Naive thymus-derived CD4-positive, alpha-beta T cell (primary cell): ENCODE data around the gene STIM2. TPM values are rescaled to one million over a fixed set of nuclear protein-coding genes. Genes with fewer than 3 reads are reported as not detected.
"Not testable (repeated sequence)": the region's sequence is repeated elsewhere in the genome, so short reads cannot be mapped to it uniquely, and the experiment has no call there.

ENCODE experiments used
- ATAC-seq: fragments of 150-1000 bp; cut with Tn5 transposase; 2 replicates; pipeline ENCODE4 v1.10.0; 2021; ENCODE audit warnings: mild to moderate bottlenecking, moderate library complexity
- CTCF ChIA-PET: fragments of 350-600 bp; sonication (Branson Sonifier 250); formaldehyde crosslinking; loops from one replicate; lab custom pipeline; 2021; ENCODE audit warnings: antibody characterized with exemption; lab: Charles Lee
- POLR2A ChIA-PET: fragments of 350-600 bp; sonication (Branson Sonifier 250); formaldehyde crosslinking; loops from one replicate; lab custom pipeline; 2021; ENCODE audit warnings: antibody characterized with exemption, inconsistent platforms; lab: Charles Lee
- DNase-seq, 9 donors: peaks; one replicate each; pipeline versions ENCODE4 v3.0.0 to v3.0.0-alpha.2; 2020 to 2022; ENCODE audit warnings: mixed read lengths in 1 of 9
- H3K27ac ChIP-seq: one replicate; pipeline ENCODE4 v1.7.0; 2013; ENCODE audit warnings: mild to moderate bottlenecking, low read depth, low read length, moderate library complexity
- H3K27me3 ChIP-seq, 2 donors: one replicate each; pipeline ENCODE4 v1.7.0; 2013; ENCODE audit warnings: low read length in 2 of 2, mild to moderate bottlenecking in 2 of 2, moderate library complexity in 2 of 2; ENCODE audit not compliant: control insufficient read depth in 2 of 2, insufficient read depth in 2 of 2
- H3K36me3 ChIP-seq, 3 experiments: 1 replicate in 2 of 3; 2 replicates in 1 of 3; pipeline ENCODE4 v1.7.0; 2013; ENCODE audit warnings: low read length in 3 of 3, mild to moderate bottlenecking in 3 of 3, moderate library complexity in 1 of 3; ENCODE audit not compliant: insufficient read depth in 3 of 3, control insufficient read depth in 2 of 3
- H3K4me1 ChIP-seq, 2 donors: one replicate each; pipeline ENCODE4 v1.7.0; 2013; ENCODE audit warnings: low read length in 2 of 2, mild to moderate bottlenecking in 2 of 2, moderate library complexity in 1 of 2; ENCODE audit not compliant: control insufficient read depth in 2 of 2, insufficient read depth in 2 of 2
- H3K4me3 ChIP-seq: 2 replicates; pipeline ENCODE4 v1.7.0; 2013; ENCODE audit warnings: mild to moderate bottlenecking, low read length
- H3K9me3 ChIP-seq, 3 experiments: 1 replicate in 2 of 3; 2 replicates in 1 of 3; pipeline ENCODE4 v1.7.0; 2013; ENCODE audit warnings: low read length in 3 of 3; ENCODE audit not compliant: control insufficient read depth in 2 of 3
- H3K27ac Mint-ChIP-seq, 9 donors: one replicate each; pipeline ENCODE4 v1.8.0; 2020 to 2022; ENCODE audit warnings: mixed read lengths in 9 of 9, mild to moderate bottlenecking in 8 of 9, moderate library complexity in 5 of 9, inconsistent platforms in 2 of 9
- H3K27me3 Mint-ChIP-seq, 5 donors: one replicate each; pipeline ENCODE4 v1.8.0; 2021 to 2022; ENCODE audit warnings: mixed read lengths in 5 of 5, mild to moderate bottlenecking in 1 of 5
- H3K36me3 Mint-ChIP-seq, 5 donors: one replicate each; pipeline ENCODE4 v1.8.0; 2020 to 2022; ENCODE audit warnings: mixed read lengths in 5 of 5, mild to moderate bottlenecking in 3 of 5, inconsistent platforms in 1 of 5
- H3K4me1 Mint-ChIP-seq, 7 donors: one replicate each; pipeline ENCODE4 v1.8.0; 2020 to 2022; ENCODE audit warnings: mixed read lengths in 7 of 7, mild to moderate bottlenecking in 3 of 7, inconsistent platforms in 1 of 7
- H3K4me3 Mint-ChIP-seq, 10 donors: one replicate each; pipeline ENCODE4 v1.8.0; 2020 to 2022; ENCODE audit warnings: mild to moderate bottlenecking in 10 of 10, mixed read lengths in 10 of 10, moderate library complexity in 6 of 10, inconsistent platforms in 2 of 10
- H3K9me3 Mint-ChIP-seq, 11 donors: one replicate each; pipeline ENCODE4 v1.8.0; 2020 to 2022; ENCODE audit warnings: mixed read lengths in 11 of 11, mild to moderate bottlenecking in 4 of 11, inconsistent platforms in 1 of 11, moderate library complexity in 1 of 11
- intact Hi-C, 2 donors: fragments of 100-400 bp; cut with micrococcal nuclease; formaldehyde crosslinking; loops; one replicate each; pipeline ENCODE4 v1.15.1; 2023
- polyA plus RNA-seq, 2 donors: library from polyadenylated mRNA; unstranded; fragments of 300-500 nt; fragmentation: Illumina TruSeq; gene quantifications; one replicate each; pipeline ENCODE4 v1.2.3, GENCODE V29; 2021
- total RNA-seq, 6 experiments: library from RNA in 5 of 6; stranded (reverse) in 5 of 6; gene quantifications; 1 replicate in 5 of 6; 2 replicates in 1 of 6; pipeline ENCODE4 v1.2.3 and lab custom pipeline; 2021 to 2026

STIM2 gene
- total and polyA plus RNA-seq, 7 experiments from 2014 or later = 24.6 to 103 (median 67.0) TPM

GRCh38 chr4:26891867-26892266 is 31.2 kb downstream of the STIM2 start:
- Histone ChIP-seq H3K4me1 (peaks cover 4 to 7% of the 10 kb centered on the region in 2 donors), H3K9me3 (no peaks in the 10 kb centered on the region), H3K27me3 (no peaks in the 10 kb centered on the region), H3K36me3 (peaks cover 0 to 4% (median 0%) of the 10 kb centered on the region in 3 experiments), H3K4me3 (no peak overlapping the region), H3K27ac (no peak overlapping the region)
- ATAC-seq (no peak), DNase-seq (no peak)
- Mint-ChIP-seq H3K4me1 (peaks cover 32 to 90% (median 86%) of the 10 kb centered on the region in 7 donors), H3K9me3 (peaks cover 0 to 8% (median 0%) of the 10 kb centered on the region in 11 donors), H3K27ac (peak overlapping the region in 6 of 9 donors; percentile 28 to 88 (median 50)), H3K4me3 (peak overlapping the region in 3 of 10 donors; percentile 7 to 37 (median 14)), H3K36me3 (peaks cover 4 to 67% (median 26%) of the 10 kb centered on the region in 5 donors), H3K27me3 (no peaks in the 10 kb centered on the region)
- ChIA-PET CTCF (no interaction called here), POLR2A (interaction anchor here (1.4 kb wide), 1 partner anchor 9 kb away, joined by 3 read pairs; no protein-coding TSS in a partner anchor)
- intact Hi-C loops = no loop called here

GRCh38 chr4:26892480-26893150 is 32.0 kb downstream of the STIM2 start:
- no peaks in the 10 kb centered on the region for H3K9me3 ChIP-seq
- CTCF ChIA-PET = no interaction called here
- H3K36me3 Mint-ChIP-seq = peaks cover 4 to 72% (median 26%) of the 10 kb centered on the region in 5 donors
- peak overlapping the region in 6 of 9 donors; percentile 3 to 88 (median 31) for H3K27ac Mint-ChIP-seq
- H3K9me3 Mint-ChIP-seq = peaks cover 0 to 8% (median 0%) of the 10 kb centered on the region in 11 donors
- H3K4me3 ChIP-seq = no peak overlapping the region
- H3K27me3 Mint-ChIP-seq = no peaks in the 10 kb centered on the region
- H3K4me1 Mint-ChIP-seq = peaks cover 30 to 88% (median 84%) of the 10 kb centered on the region in 7 donors
- H3K27me3 ChIP-seq = no peaks in the 10 kb centered on the region
- ATAC-seq (peak; percentile 18), DNase-seq (no peak)
- H3K36me3 ChIP-seq = peaks cover 0 to 4% (median 0%) of the 10 kb centered on the region in 3 experiments
- peak overlapping the region in 1 of 10 donors; percentile 37 for H3K4me3 Mint-ChIP-seq
- intact Hi-C loops = no loop called here
- H3K4me1 ChIP-seq = peaks cover 4 to 6% of the 10 kb centered on the region in 2 donors
- no peak overlapping the region for H3K27ac ChIP-seq
- POLR2A ChIA-PET = interaction anchor here (1.4 kb wide), 1 partner anchor 8 kb away, joined by 3 read pairs; no protein-coding TSS in a partner anchor

GRCh38 chr4:26893491-26893890 is 32.9 kb downstream of the STIM2 start:
- peaks cover 4 to 8% of the 10 kb centered on the region in 2 donors for H3K4me1 ChIP-seq
- peaks cover 4 to 72% (median 26%) of the 10 kb centered on the region in 5 donors for H3K36me3 Mint-ChIP-seq
- peak overlapping the region in 1 of 10 donors; percentile 37 for H3K4me3 Mint-ChIP-seq
- no peak for DNase-seq
- H3K27ac ChIP-seq = no peak overlapping the region
- peaks cover 0 to 4% (median 0%) of the 10 kb centered on the region in 3 experiments for H3K36me3 ChIP-seq
- no peaks in the 10 kb centered on the region for H3K27me3 ChIP-seq
- POLR2A ChIA-PET = interaction anchor here (0.6 to 1.6 kb wide), 2 partner anchors 13 to 29 kb away, joined by 5 to 6 read pairs; no protein-coding TSS in a partner anchor
- no peak overlapping the region for H3K4me3 ChIP-seq
- H3K9me3 Mint-ChIP-seq = peaks cover 0 to 8% (median 0%) of the 10 kb centered on the region in 11 donors
- no peaks in the 10 kb centered on the region for H3K27me3 Mint-ChIP-seq
- H3K9me3 ChIP-seq = no peaks in the 10 kb centered on the region
- peaks cover 33 to 87% (median 83%) of the 10 kb centered on the region in 7 donors for H3K4me1 Mint-ChIP-seq
- CTCF ChIA-PET = no interaction called here
- intact Hi-C loops = no loop called here
- peak overlapping the region in 4 of 9 donors; percentile 9 to 88 (median 24) for H3K27ac Mint-ChIP-seq
- ATAC-seq = no peak

- DNase-seq, ATAC-seq, H3K9me3 Mint-ChIP-seq, H3K27me3 Mint-ChIP-seq, H3K4me3 ChIP-seq, intact Hi-C loops, H3K9me3 ChIP-seq, H3K36me3 ChIP-seq, H3K4me3 Mint-ChIP-seq, H3K27ac ChIP-seq, H3K27me3 ChIP-seq: not testable (repeated sequence)
- H3K27ac Mint-ChIP-seq = peak overlapping the region in 2 of 9 donors; percentile 6 to 40
- POLR2A ChIA-PET = interaction anchor here (0.6 to 1.6 kb wide), 3 partner anchors 9 to 202 kb away, joined by 3 to 5 read pairs (median 4); no protein-coding TSS in a partner anchor
- H3K36me3 Mint-ChIP-seq = peaks cover 4 to 59% (median 26%) of the 10 kb centered on the region in 5 donors
- peaks cover 36 to 84% (median 83%) of the 10 kb centered on the region in 7 donors for H3K4me1 Mint-ChIP-seq
- CTCF ChIA-PET = interaction anchor here (0.6 kb wide), 1 partner anchor 190 kb away, joined by 3 read pairs; no protein-coding TSS in a partner anchor
- H3K4me1 ChIP-seq = peaks cover 2 to 17% of the 10 kb centered on the region in 2 donors
Measured at GRCh38 chr4:26894881-26895280, 34.2 kb downstream of the STIM2 start.

GRCh38 chr4:26896636-26897035 is 36.0 kb downstream of the STIM2 start:
- H3K36me3 ChIP-seq = peaks cover 0 to 4% (median 0%) of the 10 kb centered on the region in 3 experiments
- Mint-ChIP-seq H3K4me3 (peak overlapping the region in 2 of 10 donors; percentile 1 to 15), H3K9me3 (peaks cover 0 to 8% (median 0%) of the 10 kb centered on the region in 11 donors), H3K36me3 (peaks cover 4 to 48% (median 26%) of the 10 kb centered on the region in 5 donors), H3K27me3 (no peaks in the 10 kb centered on the region), H3K27ac (peak overlapping the region in 3 of 9 donors; percentile 32 to 47 (median 40)), H3K4me1 (peaks cover 42 to 87% (median 82%) of the 10 kb centered on the region in 7 donors)
- ATAC-seq (no peak), DNase-seq (no peak)
- H3K4me3 ChIP-seq = no peak overlapping the region
- ChIA-PET CTCF (no interaction called here), POLR2A (no interaction called here)
- intact Hi-C loops = loop anchor here in 1 of 2 donors (1.0 kb wide), 1 partner anchor 8 kb away; no protein-coding TSS in a partner anchor
- no peaks in the 10 kb centered on the region for H3K27me3 ChIP-seq
- H3K4me1 ChIP-seq = peaks cover 7 to 23% of the 10 kb centered on the region in 2 donors
- no peak overlapping the region for H3K27ac ChIP-seq
- H3K9me3 ChIP-seq = no peaks in the 10 kb centered on the region

GRCh38 chr4:26899991-26900390 is 39.4 kb downstream of the STIM2 start:
- POLR2A ChIA-PET = interaction anchor here (0.6 to 0.9 kb wide), 6 partner anchors 8 to 1146 kb away, joined by 3 to 4 read pairs (median 3); no protein-coding TSS in a partner anchor
- H3K4me1 Mint-ChIP-seq = peaks cover 53 to 92% (median 87%) of the 10 kb centered on the region in 7 donors
- peaks cover 14 to 46% of the 10 kb centered on the region in 2 donors for H3K4me1 ChIP-seq

More at GRCh38 chr4:26899991-26900390, 39.4 kb downstream of the STIM2 start:
- H3K4me3 Mint-ChIP-seq = peak overlapping the region in 9 of 10 donors; percentile 15 to 60 (median 47)
- Histone ChIP-seq H3K4me3 (no peak overlapping the region), H3K27me3 (no peaks in the 10 kb centered on the region), H3K36me3 (no peaks in the 10 kb centered on the region), H3K27ac (no peak overlapping the region), H3K9me3 (no peaks in the 10 kb centered on the region)
- H3K27ac Mint-ChIP-seq = peak overlapping the region in 4 of 9 donors; percentile 18 to 51 (median 29)
- CTCF ChIA-PET = interaction anchor here (1.3 kb wide), 1 partner anchor 15 kb away, joined by 3 read pairs; no protein-coding TSS in a partner anchor
- H3K36me3 Mint-ChIP-seq = peaks cover 0 to 38% (median 20%) of the 10 kb centered on the region in 5 donors
- H3K9me3 Mint-ChIP-seq = no peaks in the 10 kb centered on the region
- no peak for ATAC-seq
- no peaks in the 10 kb centered on the region for H3K27me3 Mint-ChIP-seq
- no peak for DNase-seq
- intact Hi-C loops = loop anchor here in 1 of 2 donors (1.0 to 5.0 kb wide), 4 partner anchors 8 to 38 kb away; partner anchors contain the start of gene STIM2
